HG03064 (cell line): ENCODE data around the gene CMIP.
"Not testable (repeated sequence)": the region's sequence is repeated elsewhere in the genome, so short reads cannot be mapped to it uniquely, and the experiment has no call there.

Experiments
- ATAC-seq: cut with Tn5 transposase; IDR thresholded peaks from one replicate; pipeline ENCODE4 v1.9.1; 2021; ENCODE audit warnings: low read depth; ENCODE audit not compliant: unreplicated experiment

The CMIP gene

DNA sequence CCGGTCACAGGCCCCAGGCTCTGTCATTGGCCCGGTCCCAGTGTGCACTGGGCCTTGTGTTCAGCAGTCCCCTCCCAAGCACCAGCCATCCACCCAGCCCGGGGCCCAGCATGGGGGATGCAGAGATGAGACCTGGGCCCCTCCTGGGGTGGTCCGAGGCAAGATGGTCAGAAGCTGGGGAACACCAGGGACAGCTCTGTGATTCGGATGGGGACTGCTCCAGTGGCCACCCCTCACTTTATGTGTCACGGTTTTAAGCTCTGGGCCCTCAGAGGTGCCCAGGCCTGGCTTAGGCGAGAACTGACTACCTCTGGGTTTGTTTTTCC, 242.5 kb downstream of the CMIP start:
- ATAC-seq, result no peak

GRCh38 chr16:81688182-81688581, 243.6 kb downstream of the CMIP start:
- ATAC-seq, result no peak

DNA sequence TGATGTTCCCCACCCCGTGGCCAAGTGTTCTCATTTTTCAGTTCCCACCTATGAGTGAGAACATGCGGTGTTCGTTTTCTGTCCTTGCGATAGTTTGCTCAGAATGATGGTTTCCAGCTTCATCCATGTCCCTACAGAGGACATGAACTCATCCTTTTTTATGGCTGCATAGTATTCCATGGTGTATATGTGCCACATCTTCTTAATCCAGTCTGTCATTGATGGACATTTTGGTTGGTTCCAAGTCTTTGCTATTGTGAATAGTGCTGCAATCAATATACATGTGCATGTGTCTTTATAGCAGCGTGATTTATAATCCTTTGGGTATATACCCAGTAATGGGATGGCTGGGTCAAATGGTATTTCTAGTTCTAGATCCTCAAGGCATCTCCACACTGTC, 244.2 kb downstream of the CMIP start:
- ATAC-seq, result not testable (repeated sequence)

- ATAC-seq, result no peak
These were observed 247.4 kb downstream of the CMIP start for GRCh38 chr16:81692021-81692420.

- no peak for ATAC-seq
These were observed 248.0 kb downstream of the CMIP start for GRCh38 chr16:81692571-81692970.

GRCh38 chr16:81693041-81693743, 248.6 kb downstream of the CMIP start:
- ATAC-seq, result no peak

GRCh38 chr16:81693744-81694303, 249.2 kb downstream of the CMIP start:
- no peak for ATAC-seq

DNA sequence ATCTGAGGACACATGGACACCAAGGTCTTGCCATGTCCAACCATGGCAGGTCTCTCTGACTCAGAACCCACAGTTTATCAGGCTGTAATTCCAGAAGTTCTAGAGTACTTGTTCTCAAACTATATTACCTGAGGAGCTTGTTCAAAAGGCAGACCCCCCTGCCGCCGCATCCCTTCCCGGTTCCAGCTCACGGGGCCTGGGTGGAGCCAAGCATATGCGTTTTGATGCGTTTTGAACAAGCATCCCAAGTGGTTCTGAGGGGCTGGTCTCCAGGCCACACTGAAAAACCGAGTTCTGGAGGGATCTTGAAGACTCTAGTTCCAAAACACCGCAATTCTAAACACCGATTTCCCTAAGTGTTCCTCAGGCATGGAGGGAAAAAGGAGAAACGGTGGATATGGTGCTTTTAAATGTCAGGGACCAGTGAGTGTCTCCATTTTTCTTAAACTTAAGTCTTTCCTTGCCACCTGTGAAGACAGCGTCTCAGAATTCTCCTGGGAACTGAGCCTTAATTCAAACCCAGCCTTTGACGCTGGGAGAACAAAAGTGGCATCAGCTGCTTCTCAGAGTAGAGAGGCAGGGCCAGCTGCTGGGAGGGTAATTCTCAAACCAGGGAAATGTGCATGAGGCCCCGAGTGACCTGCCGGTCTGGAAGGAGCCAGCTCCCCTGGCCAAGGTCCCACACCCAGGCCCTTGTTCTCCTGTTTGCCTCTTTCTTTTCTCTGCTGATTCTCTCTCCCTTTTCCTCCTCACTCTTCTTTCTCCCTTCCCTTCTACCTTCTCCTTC, 250.1 kb downstream of the CMIP start:
- no peak for ATAC-seq

- ATAC-seq, result no peak
These were observed 250.9 kb downstream of the CMIP start for GRCh38 chr16:81695321-81696165.

DNA sequence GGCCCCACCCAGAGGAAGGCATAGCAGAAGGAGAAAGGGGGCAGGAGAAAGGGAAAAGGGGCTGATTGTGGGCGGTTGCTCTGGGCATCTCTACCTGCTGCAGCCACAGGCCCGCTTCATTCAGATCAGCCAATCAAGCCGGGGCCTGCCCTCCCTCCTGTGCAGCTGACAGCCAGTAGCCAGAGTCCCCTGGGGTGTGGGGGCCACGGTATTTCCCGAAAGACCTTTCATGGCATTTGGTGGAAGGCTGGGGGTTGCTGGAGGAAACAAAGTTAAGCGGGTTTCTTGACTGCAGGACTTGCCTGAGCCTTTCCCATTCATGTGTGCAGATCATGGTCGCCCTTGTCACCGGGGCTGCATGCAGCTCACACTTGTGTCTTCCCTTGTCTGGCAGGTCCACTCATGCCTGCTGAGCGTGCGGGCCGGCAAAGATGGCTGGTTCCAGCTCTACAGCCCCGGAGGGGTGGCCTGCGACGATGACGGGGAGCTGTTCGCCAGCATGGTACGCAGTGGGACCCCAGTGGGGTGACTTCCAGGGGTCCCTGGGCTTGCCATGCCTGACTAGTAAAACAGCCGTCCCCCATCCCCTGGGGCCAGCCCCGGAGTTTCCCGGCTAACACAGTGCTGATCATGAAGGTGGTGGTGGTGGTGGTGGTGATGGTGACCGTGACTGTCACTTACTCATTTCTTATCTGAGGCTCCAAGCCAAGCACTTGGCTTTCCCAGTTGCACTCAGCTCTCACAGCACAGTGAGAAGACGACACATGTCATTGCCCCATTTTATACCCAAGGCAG, 251.8 kb downstream of the CMIP start:
- no peak for ATAC-seq

DNA sequence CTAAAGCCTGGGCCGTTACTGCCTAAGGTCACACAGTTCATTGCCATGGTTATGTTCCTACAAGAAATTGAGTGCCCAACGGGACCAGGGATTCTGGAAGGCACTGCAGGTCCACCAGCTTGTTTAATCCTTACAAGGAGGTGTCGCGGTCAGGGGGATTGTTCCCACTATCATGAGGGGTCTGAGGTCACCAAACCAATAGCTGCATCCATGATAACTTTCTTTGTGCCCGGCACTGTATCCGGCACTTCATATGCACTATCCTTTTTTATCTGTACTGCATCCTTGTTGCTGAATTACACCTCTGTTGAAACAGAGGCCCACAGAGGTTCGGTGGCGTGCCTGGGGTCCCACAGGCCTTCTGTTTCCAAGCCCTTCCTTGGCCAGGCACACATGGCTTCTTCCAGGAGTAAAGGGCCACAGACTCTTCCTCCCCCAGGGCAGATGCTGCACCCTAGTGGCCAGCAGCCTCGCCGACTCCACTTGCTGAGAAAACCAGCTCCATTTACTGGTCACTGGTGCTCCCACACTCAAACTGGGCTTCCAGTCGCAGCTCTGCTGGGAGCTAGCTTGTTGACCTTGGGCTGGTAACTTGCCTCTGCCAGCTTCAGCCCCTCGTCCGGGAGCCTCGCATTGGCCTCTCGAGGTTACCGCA, 252.5 kb downstream of the CMIP start:
- ATAC-seq, result no peak

DNA sequence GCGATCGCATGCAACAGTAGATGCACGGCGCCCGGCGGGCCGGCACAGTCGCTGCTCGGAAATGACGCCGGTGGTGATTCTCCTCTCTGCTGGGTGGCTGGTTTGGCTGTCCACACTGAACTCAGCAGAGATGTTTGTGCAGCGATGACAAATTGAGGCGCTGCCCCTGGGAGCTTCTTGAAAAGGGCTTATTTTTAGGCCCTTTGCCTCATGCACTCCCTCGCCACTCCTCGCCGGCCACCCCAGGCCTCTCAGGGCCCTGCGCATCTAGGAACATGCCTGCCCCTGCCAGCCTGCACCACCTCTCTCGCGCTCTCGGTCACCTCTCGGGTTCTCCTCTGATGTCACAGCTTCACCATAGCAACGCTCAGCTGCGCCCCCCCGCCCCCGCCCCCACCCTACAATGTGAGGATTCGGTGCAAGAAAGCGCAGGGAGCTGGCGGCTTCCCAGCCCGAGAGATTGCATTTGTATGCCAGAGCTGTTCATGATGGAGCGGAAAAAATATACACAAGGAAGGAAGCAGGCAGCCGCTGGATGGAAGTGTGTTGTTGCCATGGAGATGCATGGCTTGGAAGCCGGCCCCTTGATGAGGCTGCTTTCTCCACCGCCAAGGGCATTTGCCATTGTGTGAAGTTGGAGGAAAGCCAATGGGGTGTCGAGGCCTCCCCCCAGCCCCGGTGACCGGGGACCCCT, 253.2 kb downstream of the CMIP start:
- no peak for ATAC-seq

GRCh38 chr16:81698310-81698641, 253.7 kb downstream of the CMIP start:
- no peak for ATAC-seq

DNA sequence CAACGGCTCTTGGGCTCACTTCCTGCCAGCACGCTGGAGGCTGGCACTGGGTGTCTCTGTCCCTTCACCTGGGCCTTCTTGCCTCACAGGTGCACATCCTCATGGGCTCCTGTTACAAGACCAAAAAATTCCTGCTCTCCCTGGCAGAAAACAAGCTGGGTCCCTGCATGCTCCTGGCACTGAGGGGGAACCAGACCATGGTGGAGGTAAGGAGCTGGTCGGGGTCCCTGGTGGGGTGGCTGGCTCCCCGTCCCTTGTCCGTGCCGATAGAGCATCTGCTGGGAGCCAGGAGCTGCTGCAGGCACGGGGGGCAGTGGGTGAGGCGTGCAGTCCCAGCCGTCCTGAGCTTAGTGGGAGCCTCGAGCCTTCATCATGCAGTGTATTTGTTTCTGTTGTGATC, 255.0 kb downstream of the CMIP start:
- ATAC-seq, result no peak

GRCh38 chr16:81700071-81700779, 255.6 kb downstream of the CMIP start:
- no peak for ATAC-seq

- ATAC-seq, result no peak
These were observed 256.2 kb downstream of the CMIP start for GRCh38 chr16:81700780-81701165.

- no peak for ATAC-seq
These were observed 256.8 kb downstream of the CMIP start for GRCh38 chr16:81701296-81701970.

DNA sequence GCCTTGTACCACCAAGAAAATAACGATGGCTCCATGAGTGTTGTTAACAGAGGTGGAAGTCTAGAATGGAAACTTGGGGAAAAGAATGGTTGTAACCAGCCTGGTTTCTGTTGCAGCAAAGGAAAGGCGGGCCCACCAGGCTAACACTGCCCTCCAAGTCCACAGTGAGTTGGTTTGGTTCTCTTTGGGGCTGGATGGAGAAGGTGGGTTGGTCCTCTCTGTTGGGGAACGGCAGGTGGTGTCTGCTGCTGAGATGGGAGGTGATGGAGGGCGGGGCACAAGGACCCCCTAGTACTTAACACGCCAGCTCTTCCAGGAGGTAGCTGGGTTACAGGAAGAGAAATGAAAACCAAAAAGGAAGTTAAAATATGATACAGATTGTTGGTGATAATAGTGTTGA, 257.9 kb downstream of the CMIP start:
- ATAC-seq, result no peak
